AG09309 (cell line): ENCODE results near the gene RNF115.
"Not testable (repeated sequence)": the region's sequence is repeated elsewhere in the genome, so short reads cannot be mapped to it uniquely, and the experiment has no call there.

Experiments
- DNase-seq: peaks from one replicate; pipeline ENCODE4 v3.0.0-alpha.2; 2010; ENCODE audit warnings: low read depth
- H3K4me3 ChIP-seq: 2 replicates; pipeline ENCODE4 v1.5.1; 2011; ENCODE audit warnings: mild to moderate bottlenecking, low read depth, low read length, moderate library complexity; ENCODE audit not compliant: control insufficient read depth
- TF ChIP-seq, protein P1 (sequence below): IDR thresholded peaks from 2 replicates; pipeline ENCODE4 v1.5.1; 2011; ENCODE audit warnings: mild to moderate bottlenecking, low read depth, low read length, inconsistent platforms; ENCODE audit not compliant: insufficient read depth, control insufficient read depth; ENCODE audit errors: missing control alignments

Gene RNF115

DNA sequence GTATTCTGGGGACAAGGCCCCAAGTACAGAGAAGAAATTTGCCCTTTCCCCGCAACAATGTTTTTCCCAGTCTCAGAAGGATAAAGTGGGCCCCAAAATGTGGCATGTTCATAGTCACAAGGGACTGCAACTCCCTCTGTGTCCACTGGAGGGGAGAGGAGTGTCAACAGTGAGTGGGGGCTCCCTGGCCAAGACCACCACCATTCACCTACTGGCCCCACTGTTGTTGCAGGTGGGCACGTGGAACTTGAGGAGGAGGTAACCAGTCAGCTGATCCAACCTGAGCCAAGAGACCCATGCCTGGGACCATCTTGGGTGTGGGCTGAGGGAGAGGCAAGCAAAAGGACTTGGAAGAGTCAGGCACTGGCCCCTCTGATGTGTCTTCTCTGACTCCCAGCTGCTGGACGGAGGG lies 22.3 kb upstream of the RNF115 start:
- TF ChIP-seq, protein P1, sequence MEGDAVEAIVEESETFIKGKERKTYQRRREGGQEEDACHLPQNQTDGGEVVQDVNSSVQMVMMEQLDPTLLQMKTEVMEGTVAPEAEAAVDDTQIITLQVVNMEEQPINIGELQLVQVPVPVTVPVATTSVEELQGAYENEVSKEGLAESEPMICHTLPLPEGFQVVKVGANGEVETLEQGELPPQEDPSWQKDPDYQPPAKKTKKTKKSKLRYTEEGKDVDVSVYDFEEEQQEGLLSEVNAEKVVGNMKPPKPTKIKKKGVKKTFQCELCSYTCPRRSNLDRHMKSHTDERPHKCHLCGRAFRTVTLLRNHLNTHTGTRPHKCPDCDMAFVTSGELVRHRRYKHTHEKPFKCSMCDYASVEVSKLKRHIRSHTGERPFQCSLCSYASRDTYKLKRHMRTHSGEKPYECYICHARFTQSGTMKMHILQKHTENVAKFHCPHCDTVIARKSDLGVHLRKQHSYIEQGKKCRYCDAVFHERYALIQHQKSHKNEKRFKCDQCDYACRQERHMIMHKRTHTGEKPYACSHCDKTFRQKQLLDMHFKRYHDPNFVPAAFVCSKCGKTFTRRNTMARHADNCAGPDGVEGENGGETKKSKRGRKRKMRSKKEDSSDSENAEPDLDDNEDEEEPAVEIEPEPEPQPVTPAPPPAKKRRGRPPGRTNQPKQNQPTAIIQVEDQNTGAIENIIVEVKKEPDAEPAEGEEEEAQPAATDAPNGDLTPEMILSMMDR, result peak; percentile 67
- no peak for DNase-seq
- peak overlapping the region; percentile 45 for H3K4me3 ChIP-seq

- DNase-seq, result no peak
- H3K4me3 ChIP-seq, result peak within 1 kb of the TSS; percentile 45
- TF ChIP-seq, protein P1, result peak; percentile 97
Measured at GRCh38 chr1:145845514-145846161, 21.7 kb upstream of the RNF115 start, which contains the start of gene NUDT17. NUDT17 (plus strand) TSS chr1:145845630; CDS start chr1:145845641, 11 bp downstream.

DNA sequence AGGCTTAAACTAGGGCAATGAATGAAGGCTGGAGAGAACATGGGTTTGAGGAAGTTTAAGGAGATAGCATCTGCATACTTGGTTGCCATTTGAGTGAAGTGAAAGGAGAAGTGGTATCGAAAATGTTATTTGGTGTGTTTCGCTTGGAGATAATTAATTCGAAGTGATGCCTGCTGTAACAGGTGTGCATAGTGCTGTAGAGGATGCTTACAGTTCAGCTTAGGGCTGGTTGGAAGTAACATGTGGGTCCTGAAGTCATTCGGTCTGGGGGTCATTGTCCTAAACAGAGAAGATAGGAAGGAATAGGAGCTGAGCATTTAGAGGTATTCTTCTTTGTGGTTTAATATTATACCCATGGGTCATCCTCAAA lies 21.2 kb upstream of the RNF115 start:
- TF ChIP-seq, protein P1, result no peak
- peak overlapping the region; percentile 45 for H3K4me3 ChIP-seq
- no peak for DNase-seq

DNA sequence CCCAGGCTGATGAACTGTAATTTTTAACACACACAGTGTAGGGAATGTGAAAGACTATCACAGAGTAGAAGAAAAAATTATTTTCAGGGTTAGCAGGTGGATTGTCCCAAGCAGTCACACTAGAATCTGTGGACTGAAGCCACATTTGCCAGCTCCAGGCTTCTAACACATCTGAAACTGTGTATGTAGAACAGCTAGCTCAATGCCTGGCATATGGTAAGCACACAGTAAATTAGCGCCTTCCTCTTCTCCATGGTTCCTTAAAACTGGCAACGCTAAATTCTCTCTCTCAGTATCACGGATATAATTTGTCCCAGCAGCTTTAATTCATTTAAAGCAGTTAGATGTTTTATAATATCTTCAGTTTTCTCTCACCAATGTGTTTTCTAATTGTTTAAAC lies 19.1 kb upstream of the RNF115 start:
- no peak for DNase-seq
- TF ChIP-seq, protein P1, result no peak
- no peak overlapping the region for H3K4me3 ChIP-seq

DNA sequence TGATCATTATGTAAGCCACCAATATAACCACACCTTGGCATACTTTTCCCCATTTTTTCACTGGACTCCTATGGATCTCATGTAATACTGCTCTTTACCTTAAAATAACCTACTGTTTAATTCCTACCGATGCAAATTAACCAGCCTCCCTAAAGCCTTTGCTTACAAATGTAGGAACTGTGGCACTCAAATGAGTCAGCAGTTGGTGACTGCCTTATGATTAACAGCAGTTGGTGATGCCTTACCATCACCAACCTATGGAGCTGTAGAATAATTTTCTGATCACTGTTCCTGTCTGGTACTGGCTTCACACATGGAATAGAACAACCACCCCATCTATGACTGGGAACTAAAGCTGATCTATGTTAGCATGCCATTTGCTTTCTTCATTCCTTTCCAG lies 13.8 kb upstream of the RNF115 start:
- H3K4me3 ChIP-seq, result no peak overlapping the region
- DNase-seq, result no peak
- TF ChIP-seq, protein P1, result no peak

DNA sequence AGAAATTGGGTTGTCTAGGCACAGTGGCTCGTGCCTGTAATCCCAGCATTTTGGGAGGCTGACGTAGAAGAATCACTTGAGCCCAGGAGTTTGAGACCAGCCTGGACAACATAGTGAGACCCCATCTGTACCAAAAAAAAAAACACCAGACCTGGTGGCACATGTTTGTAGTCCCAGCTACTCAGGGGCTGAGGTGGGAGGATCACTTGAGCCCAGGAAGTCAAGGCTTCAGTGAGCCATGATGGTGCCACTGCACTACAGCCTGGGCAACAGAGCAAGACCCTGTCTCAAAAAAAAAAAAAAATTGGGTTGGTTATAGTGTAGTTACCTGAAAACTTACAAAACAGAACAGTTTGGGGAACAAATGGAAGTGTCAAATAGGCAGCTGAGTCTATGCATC lies 6.9 kb upstream of the RNF115 start:
- not testable (repeated sequence) for DNase-seq, H3K4me3 ChIP-seq

- no peak for DNase-seq
- H3K4me3 ChIP-seq, result no peak overlapping the region
- TF ChIP-seq, protein P1, result no peak
Measured at GRCh38 chr1:145828367-145829026, 4.6 kb upstream of the RNF115 start.
